ENCODE measurements around the gene KCNF1.

- no peak for TF ChIP-seq CTCF (IDR thresholded peaks at IDR 0.05; ENCODE audit: control extremely low read depth in 1 of 3, insufficient read depth in 1 of 3, low read depth in 1 of 3, low read length in 3 of 3)
- TF ChIP-seq CBX5 (IDR thresholded peaks at IDR 0.05; ENCODE audit: low read depth, low read length), result no peak
- no peak for TF ChIP-seq RNF2 (IDR thresholded peaks at IDR 0.05; ENCODE audit: borderline replicate concordance, low read depth, low read length, missing control alignments, poor library complexity, severe bottlenecking)
- no peak for TF ChIP-seq SIX5 (IDR thresholded peaks at IDR 0.05; ENCODE audit: low read depth, low read length)
- TF ChIP-seq ATF3 (IDR thresholded peaks at IDR 0.05; ENCODE audit: insufficient read depth, low read depth, low read length), result no peak
- TF ChIP-seq SRF (IDR thresholded peaks at IDR 0.05; ENCODE audit: low read depth, low read length), result no peak
- no peak for TF ChIP-seq ATF2 (IDR thresholded peaks at IDR 0.05; ENCODE audit: low read length)
- TF ChIP-seq SP1 (IDR thresholded peaks at IDR 0.05; ENCODE audit: low read depth, low read length), result no peak
- no peak for TF ChIP-seq RFX5 (IDR thresholded peaks at IDR 0.05; ENCODE audit: borderline replicate concordance, low read depth, low read length)
- no peak for TF ChIP-seq EZH2 (IDR thresholded peaks at IDR 0.05; ENCODE audit: low read depth, low read length, severe bottlenecking)
Observed at GRCh38 chr2:10930721-10931516, 19.2 kb downstream of the KCNF1 start.
